NCI-H1105 (cell line): ENCODE results near the gene TMEM132D.

Source experiments
- DNase-seq: peaks from one replicate; lab custom pipeline; 2025; lab: John Stamatoyannopoulos, UW

Gene TMEM132D

DNA sequence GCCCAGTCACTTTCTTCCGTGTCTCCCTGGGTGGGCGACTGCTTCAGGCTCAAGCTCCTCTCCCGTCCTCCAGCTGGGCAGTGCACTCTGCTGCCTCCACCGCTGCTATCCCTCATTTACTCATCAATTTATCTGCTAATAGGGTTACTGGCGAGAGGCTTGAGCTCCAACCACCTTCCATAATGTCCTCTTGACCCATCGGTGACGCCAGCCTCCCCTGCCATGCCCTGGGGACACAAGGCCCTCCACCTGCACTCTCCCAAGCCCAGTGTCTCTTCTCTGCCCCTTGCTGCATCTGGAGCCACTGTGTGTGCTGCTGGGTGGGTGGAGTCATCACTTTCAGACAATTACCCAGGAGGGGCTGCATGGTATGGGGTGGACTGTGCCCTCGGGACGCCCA lies 78.5 kb downstream of the TMEM132D start:
- no peak for DNase-seq

- DNase-seq, result no peak
Observed at GRCh38 chr12:129821964-129822363, 81.9 kb downstream of the TMEM132D start.

- DNase-seq, result no peak
Observed at GRCh38 chr12:129819391-129819790, 84.4 kb downstream of the TMEM132D start.

DNA sequence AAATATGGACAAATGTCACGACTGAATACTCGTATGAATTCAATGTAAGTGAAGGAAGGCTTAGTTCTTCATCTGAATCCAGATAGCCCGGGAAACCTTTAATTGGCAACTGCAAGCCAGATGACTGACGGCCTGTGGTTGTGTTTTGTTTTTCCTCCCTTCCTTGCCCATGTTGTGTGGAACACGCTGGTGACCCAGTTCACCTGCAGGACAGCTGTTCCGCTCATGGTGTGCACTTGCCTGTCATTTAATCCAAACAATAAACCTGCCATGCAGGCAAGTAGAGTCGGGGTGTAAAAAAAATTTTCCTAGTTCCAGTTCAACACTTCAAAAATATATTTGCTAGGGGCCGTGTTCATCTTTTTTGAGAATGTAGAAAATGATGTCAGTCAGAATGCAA lies 88.0 kb downstream of the TMEM132D start:
- DNase-seq, result no peak

DNA sequence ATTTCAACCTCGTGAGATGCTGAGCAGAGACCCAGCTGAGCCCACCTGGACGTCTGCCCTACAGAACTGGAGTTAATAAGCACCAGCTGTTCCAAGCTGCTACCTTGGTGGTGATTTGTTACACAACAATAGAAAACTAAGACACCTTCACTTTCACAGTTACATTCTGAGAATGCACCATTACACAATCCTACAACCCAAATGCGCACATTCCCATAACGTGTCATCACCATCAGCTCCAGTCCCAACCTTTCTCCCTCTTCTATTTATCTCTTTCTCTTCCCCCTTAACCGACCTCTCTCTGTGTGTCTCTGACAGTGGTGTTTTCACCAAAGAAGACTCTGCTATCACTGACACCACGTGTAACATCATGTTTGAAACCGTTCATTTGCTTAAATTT lies 91.9 kb downstream of the TMEM132D start:
- no peak for DNase-seq

DNA sequence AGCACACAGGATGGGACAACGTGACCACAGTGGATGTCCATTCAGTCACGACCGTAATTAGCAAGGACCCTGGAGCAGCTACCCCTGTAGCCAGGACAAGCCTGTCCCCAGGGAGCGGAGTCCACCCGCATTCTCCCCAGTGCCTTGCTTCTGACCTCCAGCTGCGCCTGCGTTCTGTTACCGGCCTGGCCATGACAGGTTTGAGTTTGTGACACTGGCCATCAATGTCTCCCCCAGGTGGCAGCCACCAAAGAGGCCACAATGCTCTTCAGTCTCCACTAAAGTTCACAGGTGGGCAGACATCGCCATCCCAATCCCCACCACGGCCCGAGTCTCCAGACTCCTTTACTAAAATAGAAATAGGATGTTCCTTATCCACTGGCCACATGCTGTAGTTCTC lies 96.7 kb downstream of the TMEM132D start:
- no peak for DNase-seq

DNA sequence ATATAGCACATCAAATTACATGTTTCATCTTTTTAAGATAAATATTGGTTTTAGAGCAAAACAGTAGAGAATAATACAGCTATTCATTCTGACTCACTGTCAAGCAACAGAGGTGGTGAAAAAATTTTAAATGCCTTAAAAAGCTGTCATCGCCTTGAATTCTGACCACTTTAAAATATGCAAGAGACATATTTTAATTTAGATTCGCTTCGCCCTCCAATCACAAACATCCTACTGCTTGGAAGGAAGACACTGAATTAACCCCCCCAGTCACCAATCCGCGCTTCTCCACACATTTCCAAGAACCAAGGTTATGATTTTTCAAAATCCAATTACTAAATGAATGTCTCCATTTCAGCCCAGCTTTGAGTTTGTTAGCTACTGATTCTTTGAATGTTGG lies 112.4 kb downstream of the TMEM132D start:
- no peak for DNase-seq

- DNase-seq, result no peak
Observed at GRCh38 chr12:129790930-129791329, 112.9 kb downstream of the TMEM132D start.

GRCh38 chr12:129790331-129790730 lies 113.5 kb downstream of the TMEM132D start:
- no peak for DNase-seq

GRCh38 chr12:129789921-129790320 lies 113.9 kb downstream of the TMEM132D start:
- DNase-seq, result no peak

DNA sequence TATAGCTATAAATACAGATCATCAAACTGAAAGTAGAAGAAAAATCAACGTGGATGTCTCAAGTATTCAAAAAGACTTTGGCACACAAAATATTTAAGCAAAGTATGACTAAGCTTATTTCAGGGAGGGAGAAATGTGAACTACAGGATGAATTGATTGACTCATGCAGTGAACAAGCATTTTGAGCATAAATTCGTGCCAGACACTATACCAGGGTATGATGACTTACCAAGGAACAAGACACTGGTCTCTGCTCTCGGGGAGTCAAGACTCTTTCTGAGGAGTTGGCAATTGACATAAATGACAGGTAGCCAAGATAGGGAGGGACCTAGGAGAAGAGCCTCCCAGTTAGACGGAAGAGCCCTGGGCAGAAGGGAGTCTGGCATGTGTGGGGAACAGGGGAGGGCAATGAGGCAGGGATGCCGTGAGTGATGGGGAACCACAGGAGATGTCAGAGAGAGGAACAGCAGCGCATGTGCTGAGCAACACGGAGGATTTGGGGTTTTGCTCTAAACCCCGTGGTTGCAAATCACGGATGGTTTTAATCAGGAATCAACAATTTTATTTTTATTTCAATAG lies 115.2 kb downstream of the TMEM132D start:
- no peak for DNase-seq

DNA sequence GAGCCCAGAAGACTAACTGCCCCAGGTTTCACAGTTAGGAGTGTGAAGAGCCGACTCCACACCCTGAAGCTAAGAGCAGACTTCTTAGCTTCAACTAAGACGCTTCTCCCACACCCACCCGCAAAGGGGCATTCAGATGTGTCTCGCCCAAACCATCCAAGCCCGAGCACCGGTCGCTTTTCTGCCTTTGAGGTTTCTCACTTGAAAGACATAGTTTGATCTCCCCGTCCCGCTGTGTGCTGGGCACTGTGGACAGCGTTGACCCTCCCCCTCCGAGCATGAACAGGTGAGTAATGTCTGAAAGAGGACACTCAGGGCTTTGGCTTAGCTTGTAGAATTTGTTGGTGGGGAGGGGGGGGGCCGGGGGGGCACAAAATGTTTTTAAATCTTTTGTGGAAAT lies 123.8 kb downstream of the TMEM132D start:
- DNase-seq, result no peak

DNA sequence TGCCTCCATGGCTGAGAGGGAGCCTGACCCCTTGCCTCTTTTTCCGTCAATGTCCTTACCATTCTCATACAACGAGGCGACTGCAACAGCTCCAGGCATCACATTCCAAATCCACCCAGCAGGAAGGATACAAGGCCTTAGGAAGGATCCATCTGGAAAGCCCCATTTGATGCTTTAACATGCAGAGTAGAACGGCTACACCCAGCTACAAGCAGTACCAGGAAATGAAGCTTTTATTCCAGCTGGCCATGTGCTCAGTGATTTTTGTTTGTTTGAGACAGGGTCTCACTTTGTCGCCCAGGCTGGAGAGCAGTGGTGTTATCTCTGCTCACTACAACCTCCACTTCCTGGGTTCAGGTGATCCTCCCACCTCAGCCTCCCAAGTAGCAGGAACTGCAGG lies 124.8 kb downstream of the TMEM132D start:
- no peak for DNase-seq

DNA sequence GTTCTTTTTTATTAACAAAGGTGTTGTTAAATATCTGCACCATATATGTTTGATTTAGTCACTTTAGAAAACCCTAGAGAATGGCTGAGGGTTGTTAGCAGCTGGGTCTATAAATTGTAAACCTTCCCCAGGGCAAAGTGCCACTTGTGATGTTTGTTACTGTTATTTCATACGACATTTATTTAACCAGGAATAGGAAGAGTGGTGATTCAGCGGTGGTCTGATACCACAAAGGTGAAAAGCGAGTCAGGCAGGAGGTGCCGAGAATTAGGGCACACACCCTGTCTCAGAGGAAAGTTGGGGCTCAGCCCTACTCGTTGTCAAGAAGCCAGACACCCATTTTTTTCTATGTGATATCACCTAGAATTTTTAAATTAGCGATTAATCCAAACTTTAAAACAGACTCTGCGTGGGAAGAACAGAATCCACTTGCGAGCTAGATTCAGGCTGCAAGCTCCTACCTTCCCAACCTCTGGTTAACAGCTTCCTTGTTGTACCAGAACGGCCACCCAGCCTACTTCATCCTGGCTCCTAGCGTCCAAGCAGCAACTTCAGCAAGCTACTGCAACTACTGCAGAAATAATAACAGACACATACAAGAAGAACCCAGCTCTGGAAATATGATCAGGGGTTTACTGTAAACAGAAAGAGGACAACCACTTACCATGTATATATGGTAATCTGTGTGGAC lies 126.7 kb downstream of the TMEM132D start:
- DNase-seq, result no peak

DNA sequence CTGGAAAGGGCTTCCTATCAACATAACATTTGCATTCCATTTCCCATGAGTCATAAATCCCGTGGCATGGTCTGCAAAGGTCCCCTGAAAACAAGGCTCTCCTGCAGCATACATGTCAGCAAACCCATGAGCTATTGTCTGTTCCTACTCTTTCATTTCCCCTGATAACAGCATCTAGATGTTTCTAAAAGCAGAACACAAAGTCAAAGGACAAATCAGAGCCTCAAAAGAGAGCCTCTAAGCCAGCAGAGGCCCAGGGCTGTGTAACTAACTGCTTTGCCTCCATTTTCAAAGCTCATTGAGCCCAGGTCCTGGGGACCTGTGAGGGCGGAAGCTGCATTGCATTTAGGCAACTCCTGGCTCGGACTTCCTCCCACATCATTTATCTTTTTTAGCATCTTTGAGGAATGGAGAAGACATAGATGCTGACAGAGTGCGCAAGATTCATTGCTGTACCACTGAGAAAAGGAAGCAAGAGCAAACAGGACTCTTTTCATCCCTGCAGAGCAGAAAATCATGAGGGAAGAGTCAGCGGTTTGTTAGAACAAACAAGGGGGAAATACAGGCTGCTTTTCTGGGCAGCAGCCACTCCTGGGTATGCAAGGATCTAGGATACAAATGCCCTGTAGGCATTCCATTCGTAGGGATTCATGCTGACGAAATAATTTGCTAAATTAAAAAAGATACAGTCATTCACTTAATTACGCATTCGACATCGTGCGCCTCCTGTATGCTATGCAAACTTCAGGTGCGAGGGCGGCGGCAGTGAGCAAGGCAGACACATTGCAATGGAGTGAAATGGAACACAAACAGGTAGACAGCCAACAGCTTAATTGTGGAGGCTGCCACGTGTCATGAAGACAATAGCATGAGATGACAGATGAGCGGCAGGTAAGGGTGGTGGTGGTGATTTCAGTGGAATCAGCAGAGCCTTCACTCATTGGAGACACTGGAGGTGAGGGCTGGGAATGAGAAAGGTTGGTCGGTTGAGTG lies 131.0 kb downstream of the TMEM132D start:
- DNase-seq, result no peak

- DNase-seq, result peak; percentile 49
Observed at GRCh38 chr12:129771238-129771637, 132.6 kb downstream of the TMEM132D start.

GRCh38 chr12:129765719-129766118 lies 138.1 kb downstream of the TMEM132D start:
- no peak for DNase-seq

DNA sequence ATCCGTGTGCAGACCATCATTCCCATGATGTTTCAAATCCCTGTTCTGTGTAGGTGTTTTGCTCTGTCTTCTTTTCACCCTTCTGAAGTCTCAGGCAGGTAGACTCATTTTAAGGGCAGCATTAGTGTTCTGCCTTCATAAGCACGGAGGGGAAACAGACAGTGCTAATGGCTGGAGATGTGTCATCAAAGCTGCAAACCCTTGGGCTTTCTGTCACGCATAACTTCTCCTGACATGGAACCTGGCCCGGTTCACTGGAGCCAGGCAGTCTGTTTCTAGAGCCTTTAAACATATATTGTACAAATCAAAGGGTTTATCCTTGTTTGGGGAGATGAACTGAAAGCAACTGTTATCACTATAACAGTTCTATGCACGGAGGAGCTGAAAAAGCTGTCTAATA lies 141.4 kb downstream of the TMEM132D start:
- DNase-seq, result no peak

- DNase-seq, result no peak
Observed at GRCh38 chr12:129753586-129753985, 150.2 kb downstream of the TMEM132D start.

DNA sequence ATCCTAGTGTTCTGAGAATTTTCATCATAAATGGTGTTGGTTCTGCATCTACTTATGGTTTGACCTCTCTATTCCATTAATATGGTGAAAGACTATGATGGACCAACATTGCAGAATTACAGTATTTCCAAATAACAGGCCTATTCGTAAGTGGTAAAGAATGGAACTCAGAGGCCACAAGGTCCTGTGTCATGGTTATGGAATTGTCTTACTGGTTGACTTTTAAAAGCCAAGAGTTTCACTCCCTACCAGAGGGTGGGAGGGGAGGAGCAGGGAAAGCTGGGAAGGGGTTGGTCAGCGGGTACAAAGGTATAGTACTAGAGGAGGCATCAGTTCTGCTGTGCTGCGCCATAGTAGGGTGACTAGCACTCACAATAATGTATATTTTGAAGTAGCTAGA lies 153.4 kb downstream of the TMEM132D start:
- no peak for DNase-seq

GRCh38 chr12:129746318-129746717 lies 157.5 kb downstream of the TMEM132D start:
- DNase-seq, result no peak

DNA sequence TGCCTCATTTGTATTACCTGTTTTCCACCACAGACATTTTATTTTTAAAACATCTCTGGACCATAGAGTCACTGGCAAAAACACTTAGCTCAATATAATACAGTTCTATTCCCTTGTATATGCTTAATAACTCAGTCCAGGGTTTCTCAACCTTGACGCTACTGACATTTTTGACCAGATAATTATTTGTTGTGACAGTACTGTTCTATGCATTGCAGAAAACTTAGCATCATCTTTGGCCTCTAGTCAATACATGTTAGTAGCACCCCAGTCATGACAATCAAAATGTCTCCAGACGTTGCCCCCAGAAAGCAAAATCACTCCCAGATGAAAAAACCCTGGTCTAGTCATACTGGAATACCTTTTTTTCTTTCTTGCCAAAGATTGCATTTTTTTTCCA lies 174.7 kb downstream of the TMEM132D start:
- DNase-seq, result no peak

GRCh38 chr12:129727100-129727499 lies 176.7 kb downstream of the TMEM132D start:
- DNase-seq, result no peak
